Urinary bladder (tissue), 4 donors: ENCODE measurements around the gene MERTK. TPM values are rescaled to one million over a fixed set of nuclear protein-coding genes. Genes with fewer than 3 reads are reported as not detected.
"Not testable (repeated sequence)": the region's sequence is repeated elsewhere in the genome, so short reads cannot be mapped to it uniquely, and the experiment has no call there.

Source experiments
- DNase-seq: peaks from one replicate; pipeline ENCODE4 v3.0.0-alpha.2; 2015; ENCODE audit errors: extremely low spot score
- H3K27ac ChIP-seq: one replicate; pipeline ENCODE4 v1.5.1; 2013; ENCODE audit warnings: low read depth, mild to moderate bottlenecking, moderate library complexity
- H3K36me3 ChIP-seq: one replicate; pipeline ENCODE4 v1.6.1; 2013; ENCODE audit warnings: mild to moderate bottlenecking, moderate library complexity; ENCODE audit not compliant: insufficient read depth
- H3K4me1 ChIP-seq: one replicate; pipeline ENCODE4 v1.6.1; 2013; ENCODE audit warnings: mild to moderate bottlenecking, moderate library complexity; ENCODE audit not compliant: insufficient read depth
- H3K4me3 ChIP-seq: one replicate; pipeline ENCODE4 v1.5.1; 2013; ENCODE audit warnings: low read depth, low read length
- WGBS: extraction: QIAGEN DNeasy Blood & Tissue Kit; methylation state at CpG from one replicate; pipeline ENCODE4 v1.1.7; 2013; 5-methylcytosine and 5-hydroxymethylcytosine counted together
- polyA plus RNA-seq: library from polyadenylated mRNA; stranded (reverse); fragments of 200-250 nt; gene quantifications from one replicate; pipeline ENCODE4 v1.2.3, GENCODE V29; 2013
- total RNA-seq: library from RNA; depleted of rRNA; stranded (reverse); fragments of >200 nt; gene quantifications from one replicate; pipeline ENCODE4 v1.2.3, GENCODE V29; 2014
- donor health status: healthy with polysubstance abuse.
- donor health status: healthy.

The MERTK gene
- total and polyA plus RNA-seq, 2 donors: 16.1 to 17.6 TPM

GRCh38 chr2:111963508-111963907 is 65.1 kb downstream of the MERTK start:
- not testable (repeated sequence) for H3K4me3 ChIP-seq, H3K36me3 ChIP-seq, H3K4me1 ChIP-seq, DNase-seq, H3K27ac ChIP-seq
- 61% methylated on average over 3 of the region's 4 CpGs for WGBS

- Histone ChIP-seq H3K36me3 (no peaks in the 10 kb centered on the region), H3K27ac (no peak overlapping the region), H3K4me3 (no peak overlapping the region), H3K4me1 (no peaks in the 10 kb centered on the region)
- DNase-seq: no peak
- 93% methylated on average over 3 of the region's 3 CpGs for WGBS
Observed at GRCh38 chr2:111965062-111965461, 66.7 kb downstream of the MERTK start.

GRCh38 chr2:111966241-111966640 is 67.8 kb downstream of the MERTK start:
- Histone ChIP-seq H3K27ac (no peak overlapping the region), H3K36me3 (no peaks in the 10 kb centered on the region)
- WGBS: 74% methylated on average over 1 of the region's 1 CpG

GRCh38 chr2:111967018-111967417 is 68.6 kb downstream of the MERTK start:
- H3K27ac ChIP-seq: no peak overlapping the region
- 91% methylated on average over 1 of the region's 1 CpG for whole genome bisulfite sequencing

More at GRCh38 chr2:111966241-111966640, 67.8 kb downstream of the MERTK start:
- no peak overlapping the region for H3K4me3 ChIP-seq
- no peak for DNase-seq
- H3K4me1 ChIP-seq: no peaks in the 10 kb centered on the region

GRCh38 chr2:111970453-111970852 is 72.0 kb downstream of the MERTK start:
- no peak overlapping the region for H3K27ac ChIP-seq
- H3K4me3 ChIP-seq: no peak overlapping the region
- 96% methylated on average over 1 of the region's 1 CpG for WGBS
- no peaks in the 10 kb centered on the region for H3K36me3 ChIP-seq
- no peaks in the 10 kb centered on the region for H3K4me1 ChIP-seq
- no peak for DNase-seq

More at GRCh38 chr2:111967018-111967417, 68.6 kb downstream of the MERTK start:
- Histone ChIP-seq H3K36me3 (no peaks in the 10 kb centered on the region), H3K4me3 (no peak overlapping the region), H3K4me1 (no peaks in the 10 kb centered on the region)
- no peak for DNase-seq

GRCh38 chr2:111972955-111973565 is 74.7 kb downstream of the MERTK start:
- H3K4me1 ChIP-seq: no peaks in the 10 kb centered on the region
- peaks cover 1% of the 10 kb centered on the region for H3K36me3 ChIP-seq
- H3K27ac ChIP-seq: no peak overlapping the region
- WGBS: 57% methylated on average over 8 of the region's 8 CpGs
- DNase-seq: no peak
- H3K4me3 ChIP-seq: no peak overlapping the region

- Histone ChIP-seq H3K4me3 (no peak overlapping the region), H3K27ac (no peak overlapping the region), H3K36me3 (peaks cover 1% of the 10 kb centered on the region), H3K4me1 (no peaks in the 10 kb centered on the region)
- 92% methylated on average over 4 of the region's 4 CpGs for WGBS
- no peak for DNase-seq
Observed at GRCh38 chr2:111973701-111974100, 75.3 kb downstream of the MERTK start.

GRCh38 chr2:111975053-111975552 is 76.7 kb downstream of the MERTK start:
- Histone ChIP-seq H3K4me1 (no peaks in the 10 kb centered on the region), H3K36me3 (peaks cover 1% of the 10 kb centered on the region), H3K4me3 (no peak overlapping the region), H3K27ac (no peak overlapping the region)
- no peak for DNase-seq
- WGBS: 67% methylated on average over 11 of the region's 11 CpGs

GRCh38 chr2:111975819-111976218 is 77.4 kb downstream of the MERTK start:
- H3K4me3 ChIP-seq: no peak overlapping the region
- H3K4me1 ChIP-seq: no peaks in the 10 kb centered on the region
- H3K36me3 ChIP-seq: peaks cover 1% of the 10 kb centered on the region
- no peak overlapping the region for H3K27ac ChIP-seq
- 82% methylated on average over 6 of the region's 6 CpGs for WGBS
- DNase-seq: no peak

GRCh38 chr2:111977240-111977639 is 78.8 kb downstream of the MERTK start:
- Histone ChIP-seq H3K4me1 (no peaks in the 10 kb centered on the region), H3K27ac (no peak overlapping the region), H3K36me3 (peaks cover 1% of the 10 kb centered on the region), H3K4me3 (no peak overlapping the region)
- no peak for DNase-seq
- WGBS: 100% methylated on average over 1 of the region's 1 CpG

GRCh38 chr2:111978452-111979170 is 80.2 kb downstream of the MERTK start:
- H3K4me1 ChIP-seq: no peaks in the 10 kb centered on the region
- H3K4me3 ChIP-seq: no peak overlapping the region
- WGBS: 48% methylated on average over 7 of the region's 7 CpGs
- H3K36me3 ChIP-seq: peaks cover 1% of the 10 kb centered on the region
- no peak for DNase-seq
- H3K27ac ChIP-seq: no peak overlapping the region

GRCh38 chr2:111981666-111982065 is 83.3 kb downstream of the MERTK start:
- Histone ChIP-seq H3K36me3 (no peaks in the 10 kb centered on the region), H3K27ac (no peak overlapping the region), H3K4me1 (no peaks in the 10 kb centered on the region), H3K4me3 (no peak overlapping the region)
- 97% methylated on average over 2 of the region's 2 CpGs for WGBS
- no peak for DNase-seq

GRCh38 chr2:111982822-111983221 is 84.4 kb downstream of the MERTK start:
- 79% methylated on average over 5 of the region's 5 CpGs for WGBS
- H3K36me3 ChIP-seq: no peaks in the 10 kb centered on the region

More at GRCh38 chr2:111982822-111983221, 84.4 kb downstream of the MERTK start:
- Histone ChIP-seq H3K4me1 (no peaks in the 10 kb centered on the region), H3K4me3 (no peak overlapping the region), H3K27ac (no peak overlapping the region)
- no peak for DNase-seq
